HG03139 (cell line): Measurements from ENCODE around the gene CACNG6.

Experiments
- ATAC-seq: cut with Tn5 transposase; IDR thresholded peaks from one replicate; pipeline ENCODE4 v1.9.1; 2021; ENCODE audit not compliant: unreplicated experiment

Gene CACNG6

GRCh38 chr19:54041969-54042606 lies 50.7 kb downstream of the CACNG6 start:
- no peak for ATAC-seq

GRCh38 chr19:54042989-54043388 lies 51.6 kb downstream of the CACNG6 start:
- ATAC-seq: no peak

GRCh38 chr19:54045771-54046170 lies 54.3 kb downstream of the CACNG6 start:
- ATAC-seq: no peak

- ATAC-seq: no peak
Observed at GRCh38 chr19:54047616-54048015, 56.2 kb downstream of the CACNG6 start.
